Adrenal gland (tissue), 12 donors: ENCODE measurements around the gene MTFR1L. TPM values are rescaled to one million over a fixed set of nuclear protein-coding genes. Genes with fewer than 3 reads are reported as not detected.

Source experiments
- DNase-seq, 7 donors: peaks; one replicate each; pipeline ENCODE4 v3.0.0-alpha.2; 2019 to 2020
- H3K27ac ChIP-seq, 5 donors: fragments of 200-600 bp; sonication (generic) in 4 of 5; 1 replicate in 3 of 5; 2 replicates in 2 of 5; pipeline versions ENCODE4 v1.5.1 to v1.8.0; 2016 to 2020; ENCODE audit warnings: mild to moderate bottlenecking in 1 of 5
- H3K27me3 ChIP-seq: fragments of 200-600 bp; 2 replicates; pipeline ENCODE4 v1.8.0; 2021
- H3K36me3 ChIP-seq, 2 donors: fragments of 200-600 bp; replicated peaks in 1 of 2; 1 replicate in 1 of 2; 2 replicates in 1 of 2; pipeline versions ENCODE4 v1.5.1 to v1.8.0; 2018 to 2022
- H3K4me1 ChIP-seq, 2 donors: fragments of 200-600 bp; replicated peaks in 1 of 2; 1 replicate in 1 of 2; 2 replicates in 1 of 2; pipeline versions ENCODE4 v1.5.1 to v1.8.0; 2018 to 2021
- H3K4me3 ChIP-seq, 4 donors: fragments of 200-600 bp; sonication (generic) in 3 of 4; one replicate each; pipeline ENCODE4 v1.5.1; 2016 to 2018
- H3K9me3 ChIP-seq, 3 donors: fragments of 200-600 bp; sonication (generic) in 1 of 3; replicated peaks in 1 of 3; 1 replicate in 2 of 3; 2 replicates in 1 of 3; pipeline versions ENCODE4 v1.5.1 to v1.8.0; 2016 to 2021
- CTCF ChIP-seq, 6 experiments: fragments of 450-650 bp in 4 of 6; fragments of 200-600 bp in 2 of 6; sonication (generic) in 1 of 6; IDR thresholded peaks; 1 replicate in 5 of 6; 2 replicates in 1 of 6; pipeline versions ENCODE4 v1.5.1 to v1.8.0; 2016 to 2021; ENCODE audit warnings: antibody characterized with exemption in 6 of 6, mild to moderate bottlenecking in 2 of 6, moderate library complexity in 1 of 6
- POLR2A ChIP-seq, 2 donors: fragments of 450-650 bp; IDR thresholded peaks; one replicate each; pipeline ENCODE4 v1.6.1; 2017; ENCODE audit warnings: antibody characterized with exemption in 2 of 2, mild to moderate bottlenecking in 2 of 2, moderate library complexity in 1 of 2
- WGBS, 4 donors: extraction: QIAGEN DNeasy Blood & Tissue Kit in 2 of 4; methylation state at CpG; one replicate each; pipeline versions ENCODE4 v1.1.5 to v1.1.7; 2013 to 2017; 5-methylcytosine and 5-hydroxymethylcytosine counted together
- intact Hi-C, 2 donors: fragments of 100-400 bp; cut with DNase I; formaldehyde crosslinking; loops; one replicate each; pipeline versions ENCODE4 v1.14.1 to v1.15.0; 2022 to 2023
- polyA plus RNA-seq, 3 donors: library from polyadenylated mRNA; stranded (reverse); fragments of 200-250 nt in 2 of 3; fragments of 350-450 nt in 1 of 3; fragmentation: Illumina TruSeq in 1 of 3; extraction: RNeasy Lipid Tissue Mini Kit (QIAGEN cat#74804) in 1 of 3; gene quantifications; one replicate each; pipeline ENCODE4 v1.2.3, GENCODE V29; 2013 to 2014
- total RNA-seq, 9 donors: library from RNA; depleted of rRNA in 4 of 9; stranded (reverse); fragments of >200 nt in 4 of 9; fragments of 120-200 nt in 1 of 9; fragmentation: NEBNext Ultra II Directional in 1 of 9; extraction: Animal tissue kit (Norgen Biotek cat#: 25700) in 1 of 9; gene quantifications; one replicate each; pipeline versions ENCODE4 v1.1.0 to v1.2.4, GENCODE V29; 2013 to 2023
- donor health status: healthy with polysubstance abuse.
- donor health status: Bipolar disorder and iron deficiency.
- donor health status: DM: yes; HTN: yes; CAD: no.
- donor health status: DM: no; HTN: no; CAD: no.
- donor health status: DM: no; HTN: no; CAD: no.
- donor health status: DM: yes; HTN: yes; CAD: no.

MTFR1L gene
- total and polyA plus RNA-seq, 12 donors, result 116 to 298 (median 192) TPM

GRCh38 chr1:25828491-25828890 is 8.7 kb downstream of the MTFR1L start:
- Histone ChIP-seq H3K36me3 (peaks cover 0 to 79% of the 10 kb centered on the region in 2 donors), H3K9me3 (no peaks in the 10 kb centered on the region), H3K27ac (peak overlapping the region in 4 of 5 donors; percentile 50 to 85 (median 80)), H3K4me1 (peaks cover 75 to 86% of the 10 kb centered on the region in 2 donors), H3K4me3 (no peak overlapping the region), H3K27me3 (no peaks in the 10 kb centered on the region)
- intact Hi-C loops, result loop anchor here in 1 of 2 donors (10.0 kb wide), 1 partner anchor 166 kb away; the partner anchor contains the start of gene PAFAH2
- 58 to 89% (median 63%) methylated on average over 2 to 3 of the region's 3 CpGs for WGBS, 4 donors
- DNase-seq, result no peak
- TF ChIP-seq POLR2A (IDR thresholded peaks at IDR 0.05) (no peak), CTCF (IDR thresholded peaks at IDR 0.05) (no peak)

GRCh38 chr1:25829046-25829445 is 9.3 kb downstream of the MTFR1L start:
- Histone ChIP-seq H3K9me3 (no peaks in the 10 kb centered on the region), H3K27ac (peak overlapping the region; percentile 39 to 85 (median 75)), H3K36me3 (peaks cover 0 to 79% of the 10 kb centered on the region in 2 donors), H3K4me3 (no peak overlapping the region), H3K27me3 (no peaks in the 10 kb centered on the region), H3K4me1 (peaks cover 75 to 87% of the 10 kb centered on the region in 2 donors)
- no peak for TF ChIP-seq CTCF (IDR thresholded peaks at IDR 0.05)
- TF ChIP-seq POLR2A (IDR thresholded peaks at IDR 0.05), result peak in 1 of 2 donors; percentile 11
- DNase-seq, result peak; percentile 56 to 83 (median 76)
- WGBS, 4 donors, result 41 to 60% (median 45%) methylated on average over 1 of the region's 1 CpG
- intact Hi-C loops, result loop anchor here in 1 of 2 donors (10.0 kb wide), 1 partner anchor 166 kb away; the partner anchor contains the start of gene PAFAH2

- Histone ChIP-seq H3K27me3 (no peaks in the 10 kb centered on the region), H3K36me3 (peaks cover 0 to 71% of the 10 kb centered on the region in 2 donors), H3K4me3 (no peak overlapping the region), H3K4me1 (peaks cover 62 to 87% of the 10 kb centered on the region in 2 donors), H3K9me3 (no peaks in the 10 kb centered on the region), H3K27ac (peak overlapping the region in 3 of 5 donors; percentile 47 to 85 (median 85))
- TF ChIP-seq POLR2A (IDR thresholded peaks at IDR 0.05) (no peak), CTCF (IDR thresholded peaks at IDR 0.05) (no peak)
- intact Hi-C loops, result no loop called here
- WGBS, 4 donors, result 34 to 39% (median 36%) methylated on average over 5 of the region's 5 CpGs
- DNase-seq, result no peak
These were observed 11.9 kb downstream of the MTFR1L start for GRCh38 chr1:25831569-25832196.

GRCh38 chr1:25832336-25833037 is 12.7 kb downstream of the MTFR1L start:
- intact Hi-C loops, result no loop called here
- DNase-seq, result peak in 3 of 7 donors; percentile 21 to 61 (median 60)
- no peak for TF ChIP-seq POLR2A (IDR thresholded peaks at IDR 0.05)
- H3K27ac ChIP-seq, result peak overlapping the region in 3 of 5 donors; percentile 47 to 85 (median 85)
- no peak overlapping the region for H3K4me3 ChIP-seq
- no peaks in the 10 kb centered on the region for H3K27me3 ChIP-seq
- 47 to 66% (median 57%) methylated on average over 6 of the region's 6 CpGs for WGBS, 4 donors
- peaks cover 62 to 87% of the 10 kb centered on the region in 2 donors for H3K4me1 ChIP-seq
- no peaks in the 10 kb centered on the region for H3K9me3 ChIP-seq
- peaks cover 0 to 63% of the 10 kb centered on the region in 2 donors for H3K36me3 ChIP-seq
